ENCODE results near the gene SPTBN4.
"Not testable (repeated sequence)": the region's sequence is repeated elsewhere in the genome, so short reads cannot be mapped to it uniquely, and the experiment has no call there.

The SPTBN4 gene

DNA sequence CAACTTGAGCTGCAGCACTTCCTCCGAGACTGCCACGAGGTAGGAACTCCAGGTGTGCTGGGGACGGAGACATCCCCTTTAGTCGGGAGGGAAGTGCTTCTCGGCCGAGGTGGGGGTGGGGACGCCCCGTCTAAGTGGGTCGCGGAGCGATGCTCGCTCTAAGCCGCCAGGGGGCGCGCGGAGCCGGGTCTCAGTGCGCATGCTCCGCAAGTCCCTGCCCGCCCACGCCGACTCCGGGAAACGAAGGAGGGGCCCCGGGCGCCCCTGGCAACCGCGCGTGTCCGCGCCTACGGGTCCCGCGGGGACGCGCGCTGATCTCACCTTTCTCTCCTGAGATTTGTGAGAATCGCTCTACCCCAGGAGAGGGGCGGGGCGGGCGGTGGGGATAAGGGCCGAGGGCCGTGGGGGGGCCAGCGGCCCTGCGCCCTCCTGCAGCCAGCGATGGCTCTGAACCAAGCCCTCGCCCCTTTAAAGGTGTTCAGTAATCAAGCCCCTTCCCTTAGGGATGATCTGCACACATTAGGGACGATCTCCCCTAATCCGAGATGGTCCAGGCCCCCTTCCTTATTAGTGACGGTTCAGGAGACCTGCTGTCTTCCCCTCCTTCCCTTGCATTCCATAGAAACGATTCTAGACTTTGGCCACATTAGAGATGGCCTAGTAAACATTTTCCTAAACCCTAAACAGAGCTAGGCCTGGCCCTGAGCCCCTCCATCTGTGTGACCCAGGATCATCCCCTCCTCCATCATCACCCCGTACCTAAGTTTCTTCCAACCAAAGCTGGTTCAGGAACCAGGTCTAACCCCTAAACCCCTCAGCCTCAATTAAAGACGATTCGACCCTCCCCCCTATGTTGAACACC lies 62.5 kb downstream of the SPTBN4 start:
- DNase-seq (ENCODE audit: low read depth in 2 of 2), result peak; percentile 78 to 79

GRCh38 chr19:40530091-40530901 lies 63.5 kb downstream of the SPTBN4 start:
- no peak for DNase-seq (ENCODE audit: low read depth in 2 of 2)

DNA sequence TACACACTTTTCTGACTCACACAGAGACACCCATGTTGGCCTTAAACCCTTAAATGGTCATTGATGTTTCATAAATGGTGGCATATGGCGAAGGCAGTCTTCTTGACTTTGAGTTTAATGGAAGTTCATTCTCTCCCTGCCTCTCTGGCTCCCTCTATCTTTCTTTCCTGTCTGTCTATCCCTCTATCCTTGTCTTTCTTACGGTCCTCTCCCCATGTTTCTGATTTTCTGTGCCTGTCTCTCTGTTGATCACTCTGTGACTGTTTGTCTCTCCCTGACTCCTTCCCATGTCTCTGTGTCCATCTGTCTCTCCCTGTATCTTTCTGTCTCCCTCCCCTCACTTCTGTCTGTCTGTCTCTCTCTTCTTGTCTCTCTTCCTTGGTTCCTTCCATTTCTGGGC lies 66.7 kb downstream of the SPTBN4 start:
- no peak for DNase-seq (ENCODE audit: low read depth in 2 of 2)

DNA sequence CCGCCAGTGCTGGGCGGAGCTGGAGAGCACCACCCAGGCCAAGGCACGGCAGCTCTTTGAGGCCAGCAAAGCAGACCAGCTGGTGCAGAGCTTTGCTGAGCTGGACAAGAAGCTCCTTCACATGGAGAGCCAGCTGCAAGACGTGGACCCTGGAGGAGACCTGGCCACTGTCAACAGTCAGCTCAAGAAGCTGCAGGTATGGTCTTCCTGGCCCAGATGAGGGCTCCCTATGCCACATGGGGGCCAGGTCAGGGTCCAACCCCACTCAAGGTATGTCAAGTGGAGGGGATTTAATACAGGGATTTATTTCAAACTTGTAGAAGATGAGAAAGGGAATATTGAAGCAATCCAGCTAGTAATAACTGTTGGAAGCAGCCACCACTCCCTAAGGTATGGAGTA lies 67.3 kb downstream of the SPTBN4 start:
- DNase-seq (ENCODE audit: low read depth in 2 of 2), result no peak

- DNase-seq (ENCODE audit: low read depth in 2 of 2), result no peak
Measured at GRCh38 chr19:40539070-40539469, 72.3 kb downstream of the SPTBN4 start.

DNA sequence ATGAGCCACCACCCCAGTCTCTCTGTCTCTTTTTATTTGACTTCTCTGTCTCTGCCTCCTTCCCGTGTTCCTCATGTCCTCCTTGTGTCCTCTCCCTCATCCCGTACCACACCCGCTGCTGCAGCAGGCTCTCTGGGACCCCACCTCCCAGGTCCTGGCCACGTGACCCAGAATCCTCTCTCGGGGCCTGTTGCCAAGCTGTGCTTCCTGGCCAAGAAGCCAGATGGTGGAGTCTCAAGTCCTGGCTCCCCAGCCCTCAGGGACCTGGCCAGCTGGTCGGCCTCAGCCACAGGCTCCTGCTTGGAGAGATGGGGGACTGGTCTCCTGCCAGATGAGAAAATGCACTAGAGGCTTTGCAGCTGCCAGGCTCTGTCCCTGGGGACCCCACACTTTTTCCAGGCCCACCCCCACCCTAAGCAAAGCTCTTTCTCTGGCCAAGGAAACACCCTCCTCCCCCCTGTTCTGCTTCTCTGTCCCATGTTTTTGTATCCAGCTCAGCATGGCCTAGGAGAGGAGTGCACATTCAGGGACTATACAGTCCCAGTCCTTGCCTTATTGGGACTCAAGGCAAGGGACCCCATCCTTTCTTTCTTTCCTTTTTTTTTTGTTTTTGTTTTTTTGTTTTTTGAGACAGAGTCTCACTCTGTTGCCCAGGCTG lies 75.5 kb downstream of the SPTBN4 start:
- DNase-seq (ENCODE audit: low read depth in 2 of 2), result no peak

- no peak for DNase-seq (ENCODE audit: low read depth in 2 of 2)
Measured at GRCh38 chr19:40543029-40543597, 76.3 kb downstream of the SPTBN4 start.

DNA sequence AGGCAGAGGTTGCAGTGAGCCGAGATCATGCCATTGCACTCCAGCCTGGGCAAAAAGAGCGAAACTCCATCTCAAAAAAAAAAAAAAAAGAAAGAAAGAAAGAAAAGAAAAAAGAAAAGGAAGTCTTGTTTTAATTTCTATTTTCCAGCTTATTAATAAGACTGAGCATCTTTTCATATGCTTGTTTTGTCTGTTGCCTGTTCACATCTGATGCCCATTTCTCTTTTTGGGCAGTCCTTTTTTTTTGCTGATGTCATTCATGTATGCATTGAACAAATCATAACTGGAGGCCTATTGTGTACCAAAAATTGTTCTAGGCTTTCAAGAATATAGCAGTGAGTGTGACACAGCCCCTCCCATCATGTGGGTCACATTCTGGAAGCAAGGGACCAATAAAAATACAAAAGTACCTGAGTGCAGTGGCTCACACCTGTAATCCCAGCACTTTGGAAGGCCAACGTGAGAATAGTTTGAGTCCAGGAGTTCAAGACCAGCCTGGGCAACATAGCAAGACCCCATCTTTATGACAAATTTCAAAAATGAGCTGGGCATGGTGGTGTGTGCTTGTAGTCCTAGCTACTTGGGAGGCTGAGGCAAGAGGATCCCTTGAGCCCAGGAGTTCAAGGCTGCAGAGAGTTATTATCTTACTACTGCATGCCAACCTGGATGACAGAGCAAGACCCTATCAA lies 79.5 kb downstream of the SPTBN4 start:
- DNase-seq (ENCODE audit: low read depth in 2 of 2), result not testable (repeated sequence)

- DNase-seq (ENCODE audit: low read depth in 2 of 2), result not testable (repeated sequence)
Measured at GRCh38 chr19:40547190-40547589, 80.4 kb downstream of the SPTBN4 start.

DNA sequence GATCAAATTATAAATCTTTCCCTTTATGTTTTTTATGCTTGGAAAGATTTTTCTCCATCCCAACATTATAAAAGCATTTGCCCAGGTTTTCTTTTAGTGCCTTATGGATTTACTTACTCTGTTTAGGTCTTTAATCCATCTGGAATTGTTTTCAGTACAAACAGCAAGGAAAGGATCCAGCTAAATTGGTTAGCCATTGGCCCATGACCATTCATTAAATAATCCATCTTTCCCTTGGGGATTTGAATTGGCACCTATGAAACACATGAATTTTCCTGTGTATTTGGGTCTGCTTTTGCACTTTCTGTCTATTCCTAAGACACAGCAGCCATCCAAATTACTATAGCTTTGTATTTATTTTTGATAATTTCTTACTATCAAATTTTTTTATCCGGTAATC lies 81.0 kb downstream of the SPTBN4 start:
- no peak for DNase-seq (ENCODE audit: low read depth in 2 of 2)

DNA sequence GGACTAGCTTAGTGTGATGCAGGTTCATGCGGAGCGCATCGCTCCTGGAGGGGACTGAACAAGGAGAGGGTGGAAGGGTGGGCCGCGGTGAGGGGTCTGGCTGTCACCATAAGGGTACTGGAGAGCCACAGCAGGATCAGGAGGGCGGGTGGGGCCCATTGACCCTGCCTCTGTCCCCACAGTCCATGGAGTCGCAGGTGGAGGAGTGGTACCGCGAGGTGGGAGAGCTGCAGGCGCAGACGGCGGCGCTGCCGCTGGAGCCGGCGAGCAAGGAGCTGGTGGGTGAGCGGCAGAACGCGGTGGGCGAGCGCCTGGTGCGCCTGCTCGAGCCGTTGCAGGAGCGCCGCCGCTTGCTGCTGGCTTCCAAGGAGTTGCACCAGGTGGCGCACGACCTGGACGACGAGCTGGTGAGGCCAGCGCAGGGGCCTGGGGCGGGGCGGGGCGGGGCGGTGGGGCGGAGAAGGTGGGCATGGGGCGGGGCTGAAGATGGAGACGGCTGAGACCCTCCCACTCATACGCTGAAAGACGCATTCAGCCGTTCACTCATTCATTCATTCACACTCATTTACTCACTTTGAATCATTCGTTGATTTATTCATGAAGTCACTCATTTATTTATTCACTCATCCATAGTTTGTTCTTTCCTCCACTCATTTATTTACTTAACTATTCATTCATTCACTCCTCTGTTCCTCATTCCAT lies 82.4 kb downstream of the SPTBN4 start:
- peak; percentile 68 to 71 for DNase-seq (ENCODE audit: low read depth in 2 of 2)

GRCh38 chr19:40550951-40551350 lies 84.2 kb downstream of the SPTBN4 start:
- DNase-seq (ENCODE audit: low read depth in 2 of 2), result no peak

DNA sequence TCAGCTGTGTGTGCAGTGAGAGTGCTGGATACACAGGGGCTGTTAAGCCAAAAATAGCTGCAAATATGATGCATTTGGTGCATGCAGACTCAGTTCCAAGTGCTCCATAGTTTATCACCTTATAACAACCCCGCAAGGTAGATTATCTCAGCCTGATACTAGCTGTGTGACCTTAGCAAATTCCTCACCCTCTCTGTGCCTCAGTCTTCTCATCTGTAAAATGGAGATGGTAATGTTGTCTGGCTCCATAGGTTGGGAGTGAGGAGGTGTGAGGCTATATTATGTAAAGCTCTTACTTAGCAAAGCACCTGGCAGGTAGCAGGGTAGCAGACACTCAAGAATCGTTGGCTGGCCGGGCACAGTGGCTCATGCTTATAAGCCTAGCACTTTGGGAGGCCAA lies 86.0 kb downstream of the SPTBN4 start:
- no peak for DNase-seq (ENCODE audit: low read depth in 2 of 2)

- no peak for DNase-seq (ENCODE audit: low read depth in 2 of 2)
Measured at GRCh38 chr19:40553885-40554857, 87.4 kb downstream of the SPTBN4 start.

- DNase-seq (ENCODE audit: low read depth in 2 of 2), result no peak
Measured at GRCh38 chr19:40555978-40556689, 89.3 kb downstream of the SPTBN4 start.

DNA sequence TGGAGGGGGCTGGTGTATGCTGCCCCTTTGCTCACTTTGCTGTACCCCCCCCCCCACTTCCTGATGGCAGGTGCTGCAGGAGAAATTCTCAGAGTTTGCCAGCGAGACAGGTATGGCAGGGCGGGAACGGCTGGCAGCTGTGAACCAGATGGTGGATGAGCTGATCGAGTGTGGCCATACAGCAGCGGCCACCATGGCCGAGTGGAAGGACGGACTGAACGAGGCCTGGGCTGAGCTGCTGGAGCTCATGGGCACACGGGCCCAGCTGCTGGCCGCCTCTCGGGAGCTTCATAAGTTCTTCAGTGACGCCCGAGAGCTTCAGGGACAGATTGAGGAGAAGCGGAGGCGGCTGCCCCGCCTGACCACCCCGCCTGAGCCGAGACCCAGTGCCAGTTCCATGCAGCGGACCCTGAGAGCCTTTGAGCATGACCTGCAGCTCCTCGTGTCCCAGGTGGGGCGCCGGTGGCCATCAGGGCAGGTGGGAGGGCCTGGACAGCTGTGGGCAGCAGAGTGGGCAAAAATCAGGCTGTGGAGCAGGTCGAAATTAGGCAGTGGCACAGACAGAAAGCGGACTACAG lies 90.2 kb downstream of the SPTBN4 start:
- DNase-seq (ENCODE audit: low read depth in 2 of 2), result no peak

DNA sequence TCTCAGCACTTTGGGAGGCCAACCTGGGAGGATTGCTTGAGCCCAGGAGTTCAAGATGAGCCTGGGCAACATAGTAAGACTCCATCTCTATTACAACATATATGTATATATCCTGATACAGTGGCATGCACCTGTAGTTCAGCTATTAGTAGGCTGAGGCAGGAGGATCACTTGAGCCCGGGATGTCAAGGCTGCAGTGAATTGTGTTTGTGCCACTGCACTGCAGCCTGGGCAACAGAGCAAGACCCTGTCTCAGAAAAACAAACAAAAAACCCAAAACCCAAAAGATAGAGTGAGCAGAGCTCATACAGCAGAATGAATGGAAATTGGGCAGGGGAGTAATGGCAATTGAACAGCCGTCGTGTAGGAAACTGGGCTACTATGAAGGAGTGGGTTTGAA lies 92.6 kb downstream of the SPTBN4 start:
- no peak for DNase-seq (ENCODE audit: low read depth in 2 of 2)

- no peak for DNase-seq (ENCODE audit: low read depth in 2 of 2)
Measured at GRCh38 chr19:40560092-40560507, 93.3 kb downstream of the SPTBN4 start.

DNA sequence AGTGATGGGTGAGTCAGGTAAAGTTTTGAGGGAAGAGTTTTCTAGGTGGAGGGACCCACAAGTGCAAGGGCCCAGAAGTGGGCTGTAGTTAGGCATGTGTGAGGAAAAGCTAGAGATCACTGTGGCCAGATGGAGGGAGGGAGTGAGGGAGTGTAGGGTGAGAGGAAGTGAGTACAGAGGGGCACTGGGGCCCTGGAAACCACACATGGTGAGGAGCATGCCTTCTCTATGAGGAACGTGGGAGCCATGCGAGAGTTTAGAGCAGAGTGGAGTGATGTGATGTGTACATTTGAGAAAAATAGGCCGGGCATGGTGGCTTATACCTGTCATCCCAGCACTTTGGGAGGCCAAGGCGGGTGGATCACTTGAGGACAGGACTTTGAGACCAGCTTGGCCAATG lies 95.1 kb downstream of the SPTBN4 start:
- DNase-seq (ENCODE audit: low read depth in 2 of 2), result no peak

Data from stimulated activated CD8-positive, alpha-beta memory T cell treated with anti-CD3 and anti-CD28 coated beads, Interleukin-15, amount 100 ng/mL, for 48 hours (primary cell).